Measurements from ENCODE around the gene NIPAL3. TPM values are rescaled to one million over a fixed set of nuclear protein-coding genes. Genes with fewer than 3 reads are reported as not detected.

Gene NIPAL3
- total RNA-seq, 1 experiment from 2014 or later: 7.7 TPM

- Mint-ChIP-seq H3K9me3 (no peaks in the 10 kb centered on the region), H3K4me3 (no peak overlapping the region), H3K36me3 (ENCODE audit: insufficient read depth in 1 of 3, low read depth in 3 of 3) (no peaks in the 10 kb centered on the region; a peak in 1 of 7 replicates), H3K4me1 (peaks cover 13 to 25% of the 10 kb centered on the region in 2 experiments), H3K27me3 (ENCODE audit: low read depth) (no peaks in the 10 kb centered on the region), H3K27ac (0 out of 7 replicates have a peak overlapping the region, but pooled peaks of 1 of the 3 experiments have one; percentile 24)
- no peaks in the 10 kb centered on the region for H3K79me1 ChIP-seq (ENCODE audit: insufficient read depth, low read depth, low read length, poor library complexity, severe bottlenecking)
- no peak overlapping the region for H3K4ac ChIP-seq (ENCODE audit: low read depth, low read length)
- no peak overlapping the region for H2BK20ac ChIP-seq (ENCODE audit: low read depth, low read length, poor library complexity, severe bottlenecking)
- no peak overlapping the region for H2BK15ac ChIP-seq (ENCODE audit: low read depth, low read length)
- H3K27me3 ChIP-seq (ENCODE audit: insufficient read depth, low read length): no peaks in the 10 kb centered on the region
- peaks cover 4% of the 10 kb centered on the region; the same call in 1 of the 2 replicates for H3K4me1 ChIP-seq (ENCODE audit: insufficient read depth, low read length)
- H3K4me2 ChIP-seq (ENCODE audit: insufficient read depth, insufficient read length, low read length): no peak overlapping the region
- no CpG with 5 or more reads among the region's 4 CpGs for WGBS (ENCODE audit: extremely low coverage, insufficient read length, low lambda C conversion rate)
- no peak overlapping the region for H3K27ac ChIP-seq (ENCODE audit: insufficient read length, low read depth, low read length)
- H2AFZ ChIP-seq (ENCODE audit: low read length): no peak overlapping the region
- no peak overlapping the region for H3K23ac ChIP-seq (ENCODE audit: insufficient read length, low read depth, low read length)
- no peak overlapping the region for H2BK120ac ChIP-seq (ENCODE audit: low read depth, low read length, poor library complexity, severe bottlenecking)
- H3K9ac ChIP-seq (ENCODE audit: extremely low read depth, insufficient read length, low read length): no peak overlapping the region
- no peak overlapping the region for H3T11ph ChIP-seq (ENCODE audit: low read length)
- no peak overlapping the region for H3K18ac ChIP-seq (ENCODE audit: insufficient read length, low read depth, low read length)
- no peak overlapping the region for H2BK5ac ChIP-seq (ENCODE audit: insufficient read length, low read length)
- H3K23me2 ChIP-seq (ENCODE audit: insufficient read length, low read depth, low read length, poor library complexity, severe bottlenecking): no peaks in the 10 kb centered on the region
- H3K9me3 ChIP-seq (ENCODE audit: control insufficient read depth, low read depth, low read length): no peaks in the 10 kb centered on the region
- H4K91ac ChIP-seq (ENCODE audit: insufficient read length, low read depth, low read length): no peak overlapping the region
- H3K79me2 ChIP-seq (ENCODE audit: insufficient read depth, low read length): no peaks in the 10 kb centered on the region
- H4K8ac ChIP-seq (replicated peaks; ENCODE audit: insufficient read length, low read depth, low read length): no peak overlapping the region
- no peak for TF ChIP-seq CTCF (conservative IDR thresholded peaks at IDR 0.05)
- no peak overlapping the region for H2BK12ac ChIP-seq (ENCODE audit: insufficient read length, low read depth, low read length)
- no peak overlapping the region for H3K56ac ChIP-seq (ENCODE audit: insufficient read length, low read depth, low read length)
- H3K14ac ChIP-seq (ENCODE audit: insufficient read depth, low read length): no peak overlapping the region
- no peak overlapping the region for H4K5ac ChIP-seq (ENCODE audit: insufficient read length, low read depth, low read length)
- DNase-seq: no peak
- no peaks in the 10 kb centered on the region for H4K20me1 ChIP-seq (ENCODE audit: control insufficient read depth, insufficient read depth, insufficient read length)
- no peak overlapping the region for H2AK5ac ChIP-seq (ENCODE audit: insufficient read length, low read length)
Observed at GRCh38 chr1:24477309-24477708, 61.7 kb downstream of the NIPAL3 start.

Data from H9 (cell line).